T47D (cell line): ENCODE results near the gene AKAP6.

Experiments used
- DNase-seq, 2 experiments: peaks; one replicate each; pipeline versions ENCODE4 v3.0.0 to v3.0.0-alpha.2; 2011 to 2012; ENCODE audit warnings: low read depth in 1 of 2, low spot score in 1 of 2
- JUND ChIP-seq: IDR thresholded peaks from 2 replicates; pipeline ENCODE4 v1.6.1; 2012; ENCODE audit warnings: low read depth
- in situ Hi-C: cut with HindIII; loops from 2 replicates; pipeline ENCODE4 v1.10.0; 2016; ENCODE audit warnings: low sequenced_read_pairs, low pct_unique_long_range_greater_than_20kb

Gene AKAP6

DNA sequence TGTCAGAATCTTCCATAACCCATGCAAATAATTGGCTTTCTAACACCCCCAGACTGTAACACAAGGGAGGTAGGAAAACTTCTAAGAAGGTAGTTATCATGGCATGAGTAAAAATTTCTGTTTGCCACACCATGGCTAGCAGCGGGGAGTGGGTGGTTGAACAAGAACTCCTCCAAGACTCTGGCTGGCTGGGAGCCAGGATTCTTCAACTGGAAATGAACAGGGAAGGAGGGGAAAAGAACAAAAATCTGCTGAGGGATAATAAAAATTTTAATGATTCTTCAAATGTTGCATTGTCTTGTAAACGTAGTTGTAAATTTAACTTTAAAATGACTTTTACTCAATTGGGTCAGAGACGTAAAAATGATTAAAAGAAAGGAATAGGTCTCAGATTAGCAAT, 78.9 kb downstream of the AKAP6 start:
- DNase-seq = no peak
- in situ Hi-C loops = no loop called here
- no peak for TF ChIP-seq JUND

DNA sequence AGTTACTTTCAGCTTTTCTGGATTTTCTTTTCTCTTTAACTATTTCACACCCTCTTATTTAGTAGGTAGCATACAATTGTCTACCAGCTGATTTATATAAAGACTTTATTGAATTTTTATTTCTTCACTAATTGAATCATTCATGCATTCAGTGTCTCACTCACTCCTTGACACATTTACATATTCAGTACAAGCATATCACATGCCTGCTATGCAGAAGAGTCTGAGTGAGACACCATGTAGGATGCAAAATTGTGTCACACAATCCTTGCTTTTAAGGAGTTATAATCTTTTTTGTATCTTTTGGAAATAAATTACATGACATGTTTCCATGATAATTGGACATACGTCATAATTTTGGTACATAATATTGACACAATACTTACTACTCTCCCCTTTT, 83.0 kb downstream of the AKAP6 start:
- TF ChIP-seq JUND = no peak
- in situ Hi-C loops = no loop called here
- no peak for DNase-seq

DNA sequence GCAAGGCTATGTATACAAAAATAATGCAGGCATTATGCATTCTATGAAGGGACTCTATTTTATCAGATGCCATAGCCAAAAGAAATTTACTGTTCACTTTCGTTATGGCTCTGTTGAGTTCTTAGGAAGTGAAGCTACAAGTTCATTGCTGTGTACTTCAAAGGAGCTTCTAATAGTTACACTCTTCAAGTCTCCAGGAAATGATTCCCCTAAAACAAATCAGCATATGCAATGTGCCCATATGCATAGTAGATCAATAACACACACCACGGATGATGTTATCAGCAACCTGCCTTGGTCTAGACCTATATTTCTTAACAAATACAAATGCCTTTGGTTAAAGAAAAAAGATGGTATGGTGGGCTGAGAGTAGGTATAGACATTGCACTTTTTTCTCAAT, 83.4 kb downstream of the AKAP6 start:
- no peak for TF ChIP-seq JUND
- no peak for DNase-seq
- in situ Hi-C loops = no loop called here

DNA sequence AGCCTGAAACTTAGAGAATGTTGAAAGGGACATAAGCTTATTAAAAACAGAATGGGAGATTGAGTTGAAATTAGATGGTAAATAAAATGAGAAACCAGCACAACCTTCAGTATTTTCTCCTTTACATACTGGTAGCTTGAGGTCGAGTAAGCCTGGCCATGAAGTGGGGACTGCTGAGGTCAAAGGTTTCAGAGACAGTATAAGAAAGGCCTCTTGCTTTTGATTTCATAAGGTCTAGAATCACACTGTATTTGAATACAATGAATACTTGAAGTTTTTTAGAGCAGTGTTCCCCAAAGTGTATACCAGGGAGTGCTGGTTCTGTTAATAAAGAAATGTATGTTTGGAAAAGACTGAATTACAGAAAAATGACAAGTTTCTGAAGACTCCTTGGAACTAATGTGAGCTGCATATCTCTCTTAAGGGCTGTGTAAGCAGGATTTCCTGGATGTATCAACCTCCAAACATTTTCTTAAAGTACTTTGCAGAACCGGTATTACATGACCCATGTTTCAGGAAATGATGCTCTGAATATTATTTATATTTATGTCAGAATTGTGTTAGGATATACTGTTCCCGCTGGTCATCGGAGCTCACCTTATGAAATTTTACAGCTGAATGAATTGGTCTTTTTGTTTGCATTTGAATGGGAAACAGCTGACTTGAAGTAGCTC, 85.0 kb downstream of the AKAP6 start:
- in situ Hi-C loops = no loop called here

DNA sequence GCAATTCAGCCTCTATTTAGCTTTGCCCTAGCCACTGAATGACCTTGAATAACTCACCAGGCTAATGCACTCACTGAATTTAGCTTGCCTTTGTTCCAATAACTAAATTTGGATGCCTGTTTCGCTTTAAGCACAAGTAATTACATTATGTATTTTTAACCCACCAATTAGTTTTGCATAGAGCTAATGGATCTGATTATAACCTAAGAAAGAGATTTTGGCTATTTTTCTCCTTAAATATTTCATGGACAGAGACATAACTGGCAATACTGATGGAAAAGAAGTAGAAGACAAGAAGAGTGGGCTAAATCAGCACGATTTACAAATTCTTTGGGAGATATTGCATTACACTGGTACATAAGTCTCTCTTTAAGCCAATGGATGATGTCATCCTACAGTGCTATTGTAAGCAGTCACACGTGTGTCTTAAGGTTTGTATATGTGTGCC, 85.7 kb downstream of the AKAP6 start:
- in situ Hi-C loops = no loop called here
- TF ChIP-seq JUND = no peak
- DNase-seq = no peak

More for the DNA sequence above, 85.0 kb downstream of the AKAP6 start:
- DNase-seq = no peak
- TF ChIP-seq JUND = no peak

DNA sequence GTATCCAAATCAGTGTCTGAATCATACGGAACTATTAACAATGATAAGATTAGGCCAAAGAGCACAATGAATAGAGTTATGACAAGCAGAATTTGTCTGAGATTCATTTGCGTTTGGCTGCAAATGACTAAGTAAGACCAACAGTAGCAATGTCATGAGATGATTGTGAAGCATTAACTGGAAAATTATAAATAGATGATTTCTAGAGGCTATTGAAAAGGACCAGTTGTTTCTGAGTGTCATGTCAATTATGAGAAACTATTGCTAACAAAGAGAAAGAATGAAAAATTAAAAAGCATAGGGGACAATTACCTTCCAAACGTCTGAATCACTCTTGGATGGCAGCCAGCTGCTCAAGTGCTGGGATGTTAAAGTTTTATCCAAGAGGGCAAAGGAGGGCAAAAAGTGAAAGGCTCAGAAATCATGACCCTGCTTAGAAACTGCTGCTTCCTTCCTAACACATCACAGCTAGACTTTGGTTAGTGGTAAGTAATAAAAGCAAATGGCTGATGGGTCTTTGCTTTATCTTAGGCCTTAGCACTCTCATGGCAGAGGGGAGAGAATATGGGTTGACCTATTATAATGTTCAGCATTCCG, 89.0 kb downstream of the AKAP6 start:
- no peak for TF ChIP-seq JUND
- in situ Hi-C loops = no loop called here
- DNase-seq = peak in 1 of 2 experiments; percentile 24

DNA sequence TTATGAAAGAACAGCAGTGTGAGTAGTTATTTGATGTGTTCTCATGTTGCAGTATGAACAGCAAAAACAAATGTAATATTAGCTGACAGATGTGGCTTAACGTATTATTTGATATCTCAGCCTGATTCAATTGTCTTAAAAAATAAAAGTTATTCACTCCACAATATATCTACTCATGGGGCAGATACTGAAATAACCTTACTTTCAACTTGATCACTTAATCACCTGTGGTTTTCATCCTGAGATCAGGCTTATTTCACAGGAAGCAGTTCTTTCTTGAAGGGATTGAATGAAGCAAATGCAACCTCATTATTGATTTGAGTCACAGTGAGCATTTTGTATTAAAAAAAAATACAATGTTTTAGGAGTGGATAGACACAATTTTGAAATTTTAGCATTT, 90.3 kb downstream of the AKAP6 start:
- no peak for DNase-seq
- TF ChIP-seq JUND = no peak
- in situ Hi-C loops = no loop called here

DNA sequence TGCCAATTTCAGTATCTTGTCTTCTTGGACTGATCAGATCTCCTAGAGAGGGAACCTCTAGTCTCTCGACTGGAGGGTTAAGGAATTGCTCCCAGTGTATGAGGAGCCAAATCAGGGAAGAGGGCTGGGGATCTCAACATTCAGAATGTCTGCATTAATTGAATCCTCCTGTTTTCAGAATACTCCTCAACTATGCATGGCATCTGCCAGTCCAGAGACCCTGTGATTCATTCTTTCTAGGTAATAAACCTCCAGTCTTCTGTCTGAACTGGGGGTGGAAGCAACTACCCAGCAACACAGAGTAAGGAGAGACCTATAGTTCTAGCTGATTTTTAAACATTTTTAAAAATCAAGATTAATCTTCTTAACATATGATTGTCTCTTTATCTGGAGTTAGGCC, 92.7 kb downstream of the AKAP6 start:
- DNase-seq = no peak
- no peak for TF ChIP-seq JUND
- in situ Hi-C loops = no loop called here

DNA sequence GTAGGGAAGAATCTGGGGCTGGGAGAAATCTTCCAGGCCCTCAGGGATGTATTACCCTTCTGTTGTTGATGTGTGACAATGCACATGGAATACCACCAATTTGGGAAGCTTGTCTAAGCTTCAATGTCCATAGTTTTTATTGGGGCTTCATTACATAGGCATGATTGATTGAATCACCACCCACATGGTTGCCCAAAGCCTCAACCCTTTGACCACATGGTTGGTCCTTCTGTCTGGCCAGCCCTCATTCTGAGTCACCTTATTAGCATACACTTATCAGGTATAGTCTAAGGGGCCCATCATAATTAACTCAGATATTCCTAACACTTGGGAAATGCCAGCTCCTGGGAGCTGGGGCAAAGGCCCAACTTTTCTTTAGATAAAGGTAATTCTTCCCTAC, 93.3 kb downstream of the AKAP6 start:
- no peak for TF ChIP-seq JUND
- in situ Hi-C loops = no loop called here
- DNase-seq = no peak

DNA sequence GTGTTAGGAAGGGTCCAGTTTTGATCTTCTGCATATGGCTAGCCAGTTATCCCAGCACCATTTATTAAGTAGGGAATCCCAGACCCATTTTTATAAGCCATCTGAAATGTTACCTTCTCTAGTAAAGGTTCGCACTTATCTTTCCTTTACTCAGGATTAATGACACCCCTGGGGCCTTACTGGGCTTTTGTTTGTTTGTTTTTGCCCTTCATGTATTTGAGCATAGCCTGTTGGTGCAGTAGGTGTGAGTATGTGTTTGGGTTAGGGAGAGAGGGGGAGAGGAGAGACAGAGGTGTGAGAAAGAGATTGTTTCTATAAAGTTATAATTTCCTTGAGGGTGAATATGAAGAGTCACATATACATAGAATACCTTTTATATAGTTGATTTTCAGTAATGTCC, 96.9 kb downstream of the AKAP6 start:
- no peak for TF ChIP-seq JUND

DNA sequence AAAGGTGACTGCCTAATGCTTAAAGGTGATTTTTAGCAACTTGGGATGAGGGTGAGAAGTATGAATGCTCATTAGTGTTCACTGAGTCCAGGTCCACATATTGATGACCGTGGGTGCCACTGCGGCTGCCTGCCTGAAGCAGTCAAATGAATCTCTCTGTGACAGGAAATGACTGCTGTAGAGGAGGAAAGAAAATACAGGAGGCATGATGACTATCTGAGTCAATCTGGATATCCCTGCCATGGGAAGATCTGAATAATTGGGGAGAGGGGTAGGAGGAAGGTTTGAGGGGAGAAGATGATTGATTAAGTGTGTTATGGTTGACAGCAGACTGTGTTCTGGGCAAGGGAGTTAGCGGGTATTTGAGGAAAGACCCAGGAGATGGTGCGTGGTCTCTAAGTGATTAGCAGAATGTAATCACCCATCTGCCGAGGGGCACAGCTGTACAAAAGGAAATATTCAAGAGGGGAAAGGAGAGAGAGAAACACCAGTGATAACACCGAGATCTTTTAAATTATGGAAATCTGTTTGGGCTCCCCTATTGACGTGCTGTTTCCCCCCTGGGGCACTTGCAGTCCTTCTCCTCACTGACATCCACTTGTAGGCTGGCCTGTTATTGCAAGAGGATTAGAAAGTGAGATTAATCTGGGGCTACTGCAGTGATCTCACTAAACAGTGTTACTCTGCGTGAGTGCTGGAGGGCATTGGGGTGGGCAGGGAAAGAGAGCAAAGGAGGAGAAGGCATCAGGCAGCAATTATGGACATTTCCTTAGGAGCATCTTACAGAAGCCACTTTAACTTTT, 97.7 kb downstream of the AKAP6 start:
- DNase-seq = no peak
- in situ Hi-C loops = no loop called here
- TF ChIP-seq JUND = no peak

More for the DNA sequence above, 96.9 kb downstream of the AKAP6 start:
- peak in 1 of 2 experiments; percentile 47 for DNase-seq
- in situ Hi-C loops = no loop called here

DNA sequence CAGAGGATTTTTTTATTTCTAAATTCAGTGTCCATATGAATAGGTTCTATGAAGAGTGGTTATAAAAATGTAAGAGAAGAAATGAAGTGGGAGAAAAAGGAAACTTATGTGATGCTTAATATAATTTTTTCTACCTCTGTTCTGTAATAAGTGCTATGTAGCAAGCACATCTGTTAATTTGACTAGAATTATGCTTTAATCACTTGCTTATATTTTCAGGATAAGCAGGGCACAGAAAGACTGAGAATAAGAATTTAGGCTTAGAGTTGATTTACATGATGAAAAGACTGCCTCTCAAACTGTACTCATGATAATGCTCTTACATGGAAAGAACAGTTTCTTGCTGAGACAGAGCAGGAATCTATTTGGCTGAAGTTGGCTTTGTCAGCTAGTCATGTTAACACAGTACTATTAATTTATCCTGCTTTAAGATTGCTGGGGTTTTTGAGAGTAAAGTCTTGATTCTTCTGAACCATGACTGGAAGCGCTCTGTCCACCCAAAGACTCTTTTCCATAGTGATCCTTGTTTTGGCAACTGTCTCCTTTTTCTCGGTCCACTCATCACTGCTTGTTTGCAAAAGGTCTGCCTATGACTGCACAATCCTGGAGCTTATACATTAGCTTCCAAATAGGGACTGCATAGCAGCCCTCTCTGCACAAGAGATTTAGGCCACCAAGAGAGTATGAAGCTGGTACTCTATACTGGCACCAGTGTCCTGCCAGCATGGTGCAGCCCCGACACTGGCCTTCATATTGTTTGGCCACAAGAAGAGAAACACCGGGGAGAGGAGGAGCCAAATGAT, 98.8 kb downstream of the AKAP6 start:
- TF ChIP-seq JUND = no peak
- in situ Hi-C loops = no loop called here
- no peak for DNase-seq
